ENCODE results near the gene NCOA5. TPM values are rescaled to one million over a fixed set of nuclear protein-coding genes. Genes with fewer than 3 reads are reported as not detected.
A peak's percentile ranks its signal among the peaks of the same experiment; 100 is the strongest.

Gene NCOA5
- total and polyA plus RNA-seq, 7 donors, result 10.6 to 39.2 (median 22.4) TPM

DNA sequence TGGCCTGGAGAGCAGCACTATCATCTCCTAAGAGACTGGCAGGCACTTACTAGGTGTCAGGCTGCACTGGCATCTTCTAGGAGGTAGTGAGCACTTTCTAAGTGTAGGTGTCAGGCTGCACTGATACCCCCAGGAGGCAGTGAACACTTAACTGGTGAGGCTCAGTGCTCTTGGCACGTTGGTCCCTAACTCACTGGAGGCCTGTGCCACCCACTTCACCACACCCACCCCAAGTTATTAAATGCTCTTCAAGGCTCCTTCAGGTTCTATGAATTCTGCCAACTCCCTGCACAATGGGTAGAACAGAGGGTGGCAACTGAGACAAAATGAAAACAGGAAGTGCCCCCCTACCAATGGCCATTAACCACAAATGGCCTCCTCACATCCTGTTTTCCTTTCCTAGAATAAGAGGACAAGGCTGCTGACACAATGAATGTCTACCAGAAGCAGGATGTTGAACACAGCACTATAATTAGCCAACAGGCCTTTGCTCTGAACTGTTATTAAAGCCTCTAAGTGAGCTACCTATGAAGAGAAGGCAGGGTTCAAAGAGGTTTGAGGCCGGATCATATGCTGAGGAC, 29.4 kb downstream of the NCOA5 start:
- Histone ChIP-seq H3K27ac (no peak overlapping the region), H3K36me3 (peaks cover 42 to 54% (median 47%) of the 10 kb centered on the region in 4 donors), H3K4me3 (no peak overlapping the region), H3K4me1 (peaks cover 0 to 22% (median 21%) of the 10 kb centered on the region in 4 donors), H3K27me3 (peaks cover 2 to 38% (median 22%) of the 10 kb centered on the region in 3 donors), H3K9me3 (no peaks in the 10 kb centered on the region)
- DNase-seq, result no peak
- TF ChIP-seq EP300 (IDR thresholded peaks at IDR 0.05) (no peak), POLR2A (IDR thresholded peaks at IDR 0.05) (no peak), POLR2AphosphoS5 (IDR thresholded peaks at IDR 0.05) (no peak)
- TF ChIP-seq, protein P1, sequence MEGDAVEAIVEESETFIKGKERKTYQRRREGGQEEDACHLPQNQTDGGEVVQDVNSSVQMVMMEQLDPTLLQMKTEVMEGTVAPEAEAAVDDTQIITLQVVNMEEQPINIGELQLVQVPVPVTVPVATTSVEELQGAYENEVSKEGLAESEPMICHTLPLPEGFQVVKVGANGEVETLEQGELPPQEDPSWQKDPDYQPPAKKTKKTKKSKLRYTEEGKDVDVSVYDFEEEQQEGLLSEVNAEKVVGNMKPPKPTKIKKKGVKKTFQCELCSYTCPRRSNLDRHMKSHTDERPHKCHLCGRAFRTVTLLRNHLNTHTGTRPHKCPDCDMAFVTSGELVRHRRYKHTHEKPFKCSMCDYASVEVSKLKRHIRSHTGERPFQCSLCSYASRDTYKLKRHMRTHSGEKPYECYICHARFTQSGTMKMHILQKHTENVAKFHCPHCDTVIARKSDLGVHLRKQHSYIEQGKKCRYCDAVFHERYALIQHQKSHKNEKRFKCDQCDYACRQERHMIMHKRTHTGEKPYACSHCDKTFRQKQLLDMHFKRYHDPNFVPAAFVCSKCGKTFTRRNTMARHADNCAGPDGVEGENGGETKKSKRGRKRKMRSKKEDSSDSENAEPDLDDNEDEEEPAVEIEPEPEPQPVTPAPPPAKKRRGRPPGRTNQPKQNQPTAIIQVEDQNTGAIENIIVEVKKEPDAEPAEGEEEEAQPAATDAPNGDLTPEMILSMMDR (IDR thresholded peaks at IDR 0.05), result no peak
- intact Hi-C loops (cut with DNase I), result no loop called here
- WGBS, 2 donors, result 52 to 63% methylated on average over 2 of the region's 2 CpGs

DNA sequence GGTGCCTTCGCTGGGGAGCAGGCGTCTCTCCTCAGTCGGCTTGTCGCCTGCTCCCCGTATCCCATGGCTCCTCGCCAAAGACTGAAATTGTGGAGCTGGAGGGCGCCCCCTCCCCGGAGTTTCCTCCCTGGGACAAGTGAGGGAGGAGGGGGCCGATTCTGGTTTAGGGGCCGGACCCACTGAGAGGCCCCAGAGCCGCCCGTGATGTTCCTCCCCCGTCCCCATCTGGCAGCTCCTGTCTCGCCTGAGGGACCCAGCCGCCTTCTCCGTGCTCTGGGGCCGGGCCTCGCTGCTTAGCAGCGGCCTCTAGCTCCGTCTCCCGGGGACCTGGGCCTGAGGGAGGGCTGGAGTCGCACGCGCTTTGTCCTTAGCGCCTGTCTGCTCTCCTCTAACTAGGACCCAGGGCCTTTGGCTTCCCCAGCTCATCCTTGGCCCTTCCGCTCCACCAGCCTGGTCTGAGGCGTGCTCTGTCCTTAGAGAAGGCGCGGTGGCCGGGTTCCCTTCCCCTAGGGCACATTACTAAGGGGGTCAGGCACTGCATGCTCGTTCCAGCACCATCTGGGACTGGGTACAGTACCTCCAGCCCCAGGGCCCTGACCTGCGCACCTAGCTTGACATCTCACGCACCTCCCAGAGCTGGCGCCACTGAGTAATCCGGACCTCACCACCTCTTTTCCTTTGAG, 31.0 kb downstream of the NCOA5 start:
- WGBS, 2 donors, result 21 to 43% methylated on average over 35 of the region's 35 CpGs
- H3K9me3 ChIP-seq, result no peaks in the 10 kb centered on the region
- peak overlapping the region in 2 of 4 donors; percentile 24 to 31 for H3K4me3 ChIP-seq
- peak; percentile 61 for DNase-seq
- peaks cover 25 to 38% (median 30%) of the 10 kb centered on the region in 4 donors for H3K36me3 ChIP-seq
- H3K4me1 ChIP-seq, result peaks cover 0 to 22% (median 21%) of the 10 kb centered on the region in 4 donors
- peaks cover 2 to 38% (median 22%) of the 10 kb centered on the region in 3 donors for H3K27me3 ChIP-seq
- intact Hi-C loops (cut with DNase I), result no loop called here
- TF ChIP-seq EP300 (IDR thresholded peaks at IDR 0.05) (no peak), POLR2A (IDR thresholded peaks at IDR 0.05) (no peak), POLR2AphosphoS5 (IDR thresholded peaks at IDR 0.05) (no peak)
- TF ChIP-seq, protein P1 (IDR thresholded peaks at IDR 0.05), result no peak
- H3K27ac ChIP-seq, result no peak overlapping the region

DNA sequence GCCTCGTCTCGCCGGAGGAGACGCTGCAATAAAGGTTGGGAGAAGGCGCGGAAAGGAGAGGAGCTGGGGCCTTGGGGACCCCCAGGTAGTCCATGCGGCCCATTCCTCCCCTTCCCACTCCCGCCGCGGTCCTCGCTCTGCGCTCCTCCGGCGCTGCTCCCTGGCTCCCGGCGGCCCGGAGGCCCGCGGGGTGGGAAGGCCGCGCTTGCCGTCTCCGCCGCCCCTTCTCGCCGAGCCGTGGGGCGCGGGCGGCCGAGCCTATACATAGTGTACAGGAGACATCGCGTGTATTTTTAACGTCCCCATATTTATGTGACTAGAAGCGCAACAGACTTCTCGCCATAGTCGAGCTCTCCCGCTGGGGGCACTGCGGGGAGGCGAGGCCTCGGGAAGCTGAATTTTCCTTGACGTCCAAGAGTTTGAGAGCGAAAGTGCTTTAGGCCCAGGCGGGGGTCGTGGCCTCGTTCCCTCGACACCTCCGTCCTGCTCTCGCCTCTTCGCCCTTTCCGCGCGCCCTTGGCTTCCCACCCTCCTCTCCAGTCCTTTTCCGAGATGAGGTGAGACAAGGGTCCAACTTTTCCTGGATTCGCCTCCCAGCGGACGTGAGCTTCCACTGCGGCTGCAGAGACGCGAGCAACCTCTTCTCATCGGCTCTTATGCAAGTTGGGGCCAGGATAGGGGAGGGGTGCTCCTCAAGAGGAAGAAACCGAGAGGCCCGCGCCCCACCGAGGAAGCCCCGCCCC, 31.7 kb downstream of the NCOA5 start:
- TF ChIP-seq, protein P1 (IDR thresholded peaks at IDR 0.05), result peak in 1 of 4 experiments; percentile 6
- TF ChIP-seq POLR2AphosphoS5 (IDR thresholded peaks at IDR 0.05), result no peak
- intact Hi-C loops (cut with DNase I), result no loop called here
- no peak overlapping the region for H3K27ac ChIP-seq
- peaks cover 18 to 30% (median 23%) of the 10 kb centered on the region in 4 donors for H3K36me3 ChIP-seq
- peaks cover 0 to 22% (median 21%) of the 10 kb centered on the region in 4 donors for H3K4me1 ChIP-seq
- peak; percentile 72 for DNase-seq
- peak overlapping the region in 2 of 4 donors; percentile 24 to 31 for H3K4me3 ChIP-seq
- peaks cover 2 to 38% (median 22%) of the 10 kb centered on the region in 3 donors for H3K27me3 ChIP-seq
- H3K9me3 ChIP-seq, result no peaks in the 10 kb centered on the region
- WGBS, 2 donors, result 9 to 45% methylated on average over 66 of the region's 66 CpGs

DNA sequence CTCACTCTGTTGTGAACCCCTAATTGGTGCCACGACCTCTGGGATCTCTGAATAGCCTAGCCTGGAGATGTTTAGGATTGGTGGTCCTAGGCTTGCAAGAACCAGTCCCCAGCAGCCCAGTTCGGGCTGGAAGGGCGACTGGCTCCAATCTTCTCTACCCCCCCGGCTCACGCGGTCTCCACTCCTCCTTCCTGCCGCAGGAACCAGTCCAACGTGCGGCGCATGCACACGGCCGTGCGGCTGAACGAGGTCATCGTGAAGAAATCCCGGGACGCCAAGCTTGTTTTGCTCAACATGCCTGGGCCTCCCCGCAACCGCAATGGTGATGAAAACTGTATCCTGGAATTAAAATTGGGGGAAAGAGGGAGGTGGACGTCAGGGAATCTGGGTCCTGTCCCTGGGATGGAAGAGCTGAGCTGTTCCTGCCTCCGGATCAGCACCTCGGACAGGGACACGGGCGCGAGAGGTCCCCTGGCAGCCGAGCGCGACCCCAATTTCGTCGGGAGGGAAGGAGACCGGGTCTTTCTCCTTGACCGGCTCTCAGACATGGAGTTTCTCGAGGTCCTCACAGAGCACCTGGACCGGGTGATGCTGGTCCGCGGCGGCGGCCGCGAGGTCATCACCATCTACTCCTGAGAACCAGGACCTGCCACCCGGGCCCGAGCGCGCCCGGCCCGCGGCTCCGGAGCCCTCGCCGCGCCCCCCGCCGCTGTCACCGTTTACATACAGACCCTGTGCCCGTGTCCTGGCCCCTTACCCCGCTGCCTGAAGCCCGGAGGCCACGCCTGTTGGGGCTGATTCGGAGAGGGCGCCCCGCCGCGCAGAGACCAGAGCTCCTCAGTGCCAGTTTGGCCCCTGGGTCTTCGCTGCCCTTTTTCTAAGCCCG, 32.5 kb downstream of the NCOA5 start:
- H3K4me3 ChIP-seq, result peak overlapping the region in 1 of 4 donors; percentile 24

More for the DNA sequence above, 32.5 kb downstream of the NCOA5 start:
- Histone ChIP-seq H3K27ac (no peak overlapping the region), H3K36me3 (peaks cover 10 to 22% (median 15%) of the 10 kb centered on the region in 4 donors), H3K27me3 (peaks cover 2 to 38% (median 22%) of the 10 kb centered on the region in 3 donors), H3K9me3 (no peaks in the 10 kb centered on the region), H3K4me1 (peaks cover 0 to 22% (median 21%) of the 10 kb centered on the region in 4 donors)
- 20 to 44% methylated on average over 65 of the region's 65 CpGs for WGBS, 2 donors
- peak; percentile 37 for DNase-seq
- intact Hi-C loops (cut with DNase I), result no loop called here
- TF ChIP-seq POLR2A (IDR thresholded peaks at IDR 0.05), result no peak
- no peak for TF ChIP-seq POLR2AphosphoS5 (IDR thresholded peaks at IDR 0.05)
- TF ChIP-seq EP300 (IDR thresholded peaks at IDR 0.05), result no peak
- TF ChIP-seq, protein P1 (IDR thresholded peaks at IDR 0.05), result no peak
